ENCODE data around the gene FAM167B.

FAM167B gene
- 0 to 0.11 (median 0) reads per million in 18 experiments for total RNA-seq

GRCh38 chr1:32246888-32247273, at the start of gene FAM167B:
Gene FAM167B, plus strand, starts transcription at chr1:32247222. Its CDS starts 200 bp downstream, at chr1:32247422.
- DNase-seq = no peak

GRCh38 chr1:32197837-32198236, 49.2 kb upstream of the FAM167B start:
- DNase-seq = no peak

- DNase-seq = no peak
Measured at GRCh38 chr1:32198237-32199042, 48.6 kb upstream of the FAM167B start.

- DNase-seq = no peak
Measured at GRCh38 chr1:32199043-32199716, 47.8 kb upstream of the FAM167B start.

- no peak for DNase-seq
Measured at GRCh38 chr1:32199717-32200072, 47.3 kb upstream of the FAM167B start.

GRCh38 chr1:32200226-32201010, 46.6 kb upstream of the FAM167B start, which contains the start of gene CCDC28B:
Gene CCDC28B, plus strand, starts transcription at chr1:32200595. Its CDS starts 1,341 bp downstream, at chr1:32201936.
- DNase-seq = peak in 1 of 2 donors; percentile 23

- DNase-seq = peak in 1 of 2 donors; percentile 14
Measured at GRCh38 chr1:32201011-32201855, 45.8 kb upstream of the FAM167B start.

- no peak for DNase-seq
Measured at GRCh38 chr1:32204943-32205361, 42.1 kb upstream of the FAM167B start.

GRCh38 chr1:32205401-32206370, 41.3 kb upstream of the FAM167B start, which contains the start of gene IQCC:
Gene IQCC, plus strand, starts transcription at chr1:32205671. Its CDS starts 11 bp downstream, at chr1:32205682.
- peak; percentile 72 to 83 for DNase-seq

- DNase-seq = no peak
Measured at GRCh38 chr1:32208469-32208868, 38.6 kb upstream of the FAM167B start.

- DNase-seq = no peak
Measured at GRCh38 chr1:32208891-32209328, 38.1 kb upstream of the FAM167B start, which contains the start of gene DCDC2B. Gene DCDC2B, plus strand, starts transcription at chr1:32209089. Its CDS starts 5 bp downstream, at chr1:32209094.

GRCh38 chr1:32215629-32216480, 31.2 kb upstream of the FAM167B start:
- peak; percentile 50 to 55 for DNase-seq

- DNase-seq = peak; percentile 54 to 59
Measured at GRCh38 chr1:32216566-32216965, 30.5 kb upstream of the FAM167B start.

- DNase-seq = no peak
Measured at GRCh38 chr1:32219022-32219421, 28.0 kb upstream of the FAM167B start.

- no peak for DNase-seq
Measured at GRCh38 chr1:32220746-32221580, 26.1 kb upstream of the FAM167B start.

- no peak for DNase-seq
Measured at GRCh38 chr1:32221581-32221979, 25.4 kb upstream of the FAM167B start.

- DNase-seq = peak; percentile 92 to 93
Measured at GRCh38 chr1:32221980-32222755, 24.9 kb upstream of the FAM167B start, which contains the start of the genes EIF3I and TMEM234. Gene EIF3I, plus strand, starts transcription at chr1:32222407. Its CDS starts 35 bp downstream, at chr1:32222442. Gene TMEM234, minus strand, starts transcription at chr1:32222353. Its CDS starts 31 bp downstream, at chr1:32222322.
